ENCODE results near the gene GJB5.
"Not testable (repeated sequence)": the region's sequence is repeated elsewhere in the genome, so short reads cannot be mapped to it uniquely, and the experiment has no call there.

GJB5 gene

GRCh38 chr1:34773114-34773513 lies 18.3 kb downstream of the GJB5 start:
- DNase-seq (ENCODE audit: low read depth in 2 of 2, low spot score in 1 of 2), result not testable (repeated sequence)

GRCh38 chr1:34774957-34775356 lies 20.1 kb downstream of the GJB5 start:
- DNase-seq (ENCODE audit: low read depth in 2 of 2, low spot score in 1 of 2), result no peak

GRCh38 chr1:34776911-34777310 lies 22.1 kb downstream of the GJB5 start:
- no peak for DNase-seq (ENCODE audit: low read depth in 2 of 2, low spot score in 1 of 2)

- no peak for DNase-seq (ENCODE audit: low read depth in 2 of 2, low spot score in 1 of 2)
These were observed 22.9 kb downstream of the GJB5 start for GRCh38 chr1:34777519-34778321.

GRCh38 chr1:34778381-34778780 lies 23.5 kb downstream of the GJB5 start:
- DNase-seq (ENCODE audit: low read depth in 2 of 2, low spot score in 1 of 2), result no peak

- DNase-seq (ENCODE audit: low read depth in 2 of 2, low spot score in 1 of 2), result no peak
These were observed 24.2 kb downstream of the GJB5 start for GRCh38 chr1:34779005-34779404.

GRCh38 chr1:34779526-34779925 lies 24.7 kb downstream of the GJB5 start:
- no peak for DNase-seq (ENCODE audit: low read depth in 2 of 2, low spot score in 1 of 2)

GRCh38 chr1:34779962-34780361 lies 25.1 kb downstream of the GJB5 start:
- DNase-seq (ENCODE audit: low read depth in 2 of 2, low spot score in 1 of 2), result no peak

GRCh38 chr1:34780528-34780927 lies 25.7 kb downstream of the GJB5 start:
- DNase-seq (ENCODE audit: low read depth in 2 of 2, low spot score in 1 of 2), result no peak

- no peak for DNase-seq (ENCODE audit: low read depth in 2 of 2, low spot score in 1 of 2)
These were observed 26.4 kb downstream of the GJB5 start, which contains the start of gene GJB3 for GRCh38 chr1:34781071-34781843. Gene GJB3 (plus strand): TSS chr1:34781214. CDS start chr1:34784763, 3,549 bp downstream.

GRCh38 chr1:34781844-34782391 lies 27.1 kb downstream of the GJB5 start:
- no peak for DNase-seq (ENCODE audit: low read depth in 2 of 2, low spot score in 1 of 2)

- DNase-seq (ENCODE audit: low read depth in 2 of 2, low spot score in 1 of 2), result no peak
These were observed 29.9 kb downstream of the GJB5 start for GRCh38 chr1:34784751-34785221.

GRCh38 chr1:34785231-34785874 lies 30.5 kb downstream of the GJB5 start:
- DNase-seq (ENCODE audit: low read depth in 2 of 2, low spot score in 1 of 2), result no peak

GRCh38 chr1:34785875-34786470 lies 31.1 kb downstream of the GJB5 start:
- DNase-seq (ENCODE audit: low read depth in 2 of 2, low spot score in 1 of 2), result no peak

GRCh38 chr1:34786521-34787325 lies 31.9 kb downstream of the GJB5 start:
- DNase-seq (ENCODE audit: low read depth in 2 of 2, low spot score in 1 of 2), result peak; percentile 17 to 27

GRCh38 chr1:34787461-34788420 lies 32.9 kb downstream of the GJB5 start:
- no peak for DNase-seq (ENCODE audit: low read depth in 2 of 2, low spot score in 1 of 2)

- no peak for DNase-seq (ENCODE audit: low read depth in 2 of 2, low spot score in 1 of 2)
These were observed 36.1 kb downstream of the GJB5 start for GRCh38 chr1:34790985-34791384.

- DNase-seq (ENCODE audit: low read depth in 2 of 2, low spot score in 1 of 2), result no peak
These were observed 37.6 kb downstream of the GJB5 start for GRCh38 chr1:34792424-34792823.
